SK-N-SH treated with all-trans-retinoic acid at 6 μM for 48 hours (cell line): Measurements from ENCODE around the gene HTR3E.

Experiments used
- ATAC-seq: fragments of 200-7000 bp; cut with Tn5 transposase; 3 replicates; pipeline ENCODE4 v1.9.1; 2020; ENCODE audit warnings: mild to moderate bottlenecking, moderate library complexity
- ARNTL ChIP-seq: fragments of 450-650 bp; formaldehyde crosslinking; IDR thresholded peaks from 2 replicates; pipeline ENCODE4 v1.5.0; 2020; ENCODE audit warnings: low read depth, mild to moderate bottlenecking, moderate library complexity, borderline replicate concordance
- BACH2 ChIP-seq: fragments of 250-450 bp; sonication (Bioruptor Pico); IDR thresholded peaks from 2 replicates; pipeline ENCODE4 v1.9.0; 2021; ENCODE audit warnings: mild to moderate bottlenecking, borderline replicate concordance
- CREB5 ChIP-seq: fragments of 250-450 bp; sonication (Bioruptor Pico); IDR thresholded peaks from 2 replicates; pipeline ENCODE4 v1.5.1; 2020; ENCODE audit warnings: low read depth, mild to moderate bottlenecking, moderate library complexity
- CSRNP3 ChIP-seq: fragments of 250-450 bp; sonication (Bioruptor Pico); IDR thresholded peaks from 2 replicates; pipeline ENCODE4 v1.5.1; 2021; ENCODE audit warnings: mild to moderate bottlenecking, moderate library complexity
- ESRRG ChIP-seq: fragments of 250-450 bp; sonication (Bioruptor Pico); IDR thresholded peaks from 2 replicates; pipeline ENCODE4 v1.6.1; 2021; ENCODE audit warnings: mild to moderate bottlenecking
- ISL1 ChIP-seq: fragments of 250-450 bp; sonication (Bioruptor Pico); IDR thresholded peaks from 2 replicates; pipeline ENCODE4 v2.1.2; 2022; ENCODE audit warnings: mild to moderate bottlenecking, moderate library complexity
- OSR1 ChIP-seq: fragments of 250-450 bp; sonication (Bioruptor Pico); IDR thresholded peaks from 2 replicates; pipeline ENCODE4 v1.8.0; 2022; ENCODE audit warnings: moderate library complexity, mild to moderate bottlenecking, inconsistent platforms
- PATZ1 ChIP-seq: fragments of 250-450 bp; sonication (Bioruptor Pico); IDR thresholded peaks from 2 replicates; pipeline ENCODE4 v1.8.0; 2020; ENCODE audit warnings: mild to moderate bottlenecking, moderate library complexity, borderline replicate concordance
- POU6F1 ChIP-seq: fragments of 250-450 bp; sonication (Bioruptor Pico); IDR thresholded peaks from 2 replicates; pipeline ENCODE4 v1.8.0; 2021; ENCODE audit warnings: low read depth, mild to moderate bottlenecking, moderate library complexity, borderline replicate concordance
- PPARA ChIP-seq: fragments of 250-450 bp; sonication (Bioruptor Pico); IDR thresholded peaks from 2 replicates; pipeline ENCODE4 v1.5.0; 2020; ENCODE audit warnings: mild to moderate bottlenecking, borderline replicate concordance
- RARB ChIP-seq: fragments of 250-450 bp; sonication (Bioruptor Pico); IDR thresholded peaks from 2 replicates; pipeline ENCODE4 v1.8.0; 2021; ENCODE audit warnings: mild to moderate bottlenecking, moderate library complexity
- SNAI2 ChIP-seq: fragments of 250-450 bp; sonication (Bioruptor Pico); IDR thresholded peaks from 2 replicates; pipeline ENCODE4 v1.5.0; 2020; ENCODE audit warnings: mild to moderate bottlenecking, moderate library complexity
- TCF4 ChIP-seq: fragments of 250-450 bp; sonication (Bioruptor Pico); IDR thresholded peaks from 2 replicates; pipeline ENCODE4 v1.8.0; 2021; ENCODE audit warnings: mild to moderate bottlenecking, moderate library complexity, borderline replicate concordance
- TOX ChIP-seq: fragments of 250-450 bp; sonication (Bioruptor Pico); IDR thresholded peaks from 2 replicates; pipeline ENCODE4 v1.8.0; 2021; ENCODE audit warnings: mild to moderate bottlenecking, moderate library complexity, borderline replicate concordance
- TSHZ2 ChIP-seq: fragments of 250-450 bp; sonication (Bioruptor Pico); IDR thresholded peaks from 2 replicates; pipeline ENCODE4 v1.5.0; 2020; ENCODE audit warnings: mild to moderate bottlenecking, moderate library complexity
- ZC3H10 ChIP-seq: fragments of 250-450 bp; sonication (Bioruptor Pico); IDR thresholded peaks from 2 replicates; pipeline ENCODE4 v1.5.1; 2021; ENCODE audit warnings: mild to moderate bottlenecking, moderate library complexity
- ZFP3 ChIP-seq: fragments of 250-450 bp; sonication (Bioruptor Pico); IDR thresholded peaks from 2 replicates; pipeline ENCODE4 v1.5.0; 2020; ENCODE audit warnings: mild to moderate bottlenecking, moderate library complexity
- ZFP30 ChIP-seq: fragments of 450-650 bp; formaldehyde crosslinking; IDR thresholded peaks from 2 replicates; pipeline ENCODE4 v1.5.0; 2022; ENCODE audit warnings: mild to moderate bottlenecking, moderate library complexity
- ZNF565 ChIP-seq: fragments of 450-650 bp; formaldehyde crosslinking; conservative IDR thresholded peaks from 2 replicates; pipeline ENCODE4 v1.5.0; 2020; ENCODE audit warnings: low read depth, mild to moderate bottlenecking, moderate library complexity
- ZNF70 ChIP-seq: fragments of 450-650 bp; formaldehyde crosslinking; IDR thresholded peaks from 2 replicates; pipeline ENCODE4 v1.5.0; 2020; ENCODE audit warnings: mild to moderate bottlenecking, moderate library complexity
- ZNF8 ChIP-seq: fragments of 450-650 bp; formaldehyde crosslinking; IDR thresholded peaks from 2 replicates; pipeline ENCODE4 v1.5.0; 2020; ENCODE audit warnings: mild to moderate bottlenecking, moderate library complexity

HTR3E gene

GRCh38 chr3:184099806-184100686 lies 3.2 kb downstream of the HTR3E start:
- TF ChIP-seq OSR1 (CRISPR knock-in tag) (no peak), ZNF565 (CRISPR knock-in tag) (no peak), ARNTL (CRISPR knock-in tag) (no peak), PATZ1 (CRISPR knock-in tag) (no peak), SNAI2 (CRISPR knock-in tag) (no peak), CREB5 (CRISPR knock-in tag) (no peak), POU6F1 (CRISPR knock-in tag) (no peak), TSHZ2 (CRISPR knock-in tag) (no peak), TOX (CRISPR knock-in tag) (no peak), ZNF70 (CRISPR knock-in tag) (no peak), ZFP30 (no peak), RARB (CRISPR knock-in tag) (no peak), ZC3H10 (CRISPR knock-in tag) (no peak), ESRRG (no peak), ISL1 (CRISPR knock-in tag) (no peak), ZFP3 (no peak), TCF4 (CRISPR knock-in tag) (no peak), BACH2 (CRISPR knock-in tag) (no peak)
- TF ChIP-seq, all 23 proteins: peak for 0
- no peak for ATAC-seq

- no peak for TF ChIP-seq PPARA
- ATAC-seq = no peak
Measured at GRCh38 chr3:184110316-184110725, 13.5 kb downstream of the HTR3E start.

GRCh38 chr3:184116017-184116416 lies 19.2 kb downstream of the HTR3E start:
- no peak for TF ChIP-seq TOX (CRISPR knock-in tag)
- no peak for TF ChIP-seq ZFP3
- ATAC-seq = no peak

GRCh38 chr3:184117636-184118035 lies 20.8 kb downstream of the HTR3E start:
- TF ChIP-seq ZNF70 (CRISPR knock-in tag) (no peak), ISL1 (CRISPR knock-in tag) (no peak), ARNTL (CRISPR knock-in tag) (no peak), RARB (CRISPR knock-in tag) (no peak), TSHZ2 (CRISPR knock-in tag) (no peak), SNAI2 (CRISPR knock-in tag) (no peak), CSRNP3 (no peak), POU6F1 (CRISPR knock-in tag) (no peak), PPARA (no peak), BACH2 (CRISPR knock-in tag) (no peak), ZNF8 (no peak), ZFP3 (no peak), ZC3H10 (CRISPR knock-in tag) (no peak)
- ATAC-seq = no peak
